Activated gamma-delta T cell (primary cell): ENCODE measurements around the gene ZC3HAV1.
"Not testable (repeated sequence)": the region's sequence is repeated elsewhere in the genome, so short reads cannot be mapped to it uniquely, and the experiment has no call there.

Experiments
- DNase-seq: peaks from one replicate; lab custom pipeline; 2025; lab: John Stamatoyannopoulos, UW

The ZC3HAV1 gene

GRCh38 chr7:139112741-139113250 lies 3.3 kb upstream of the ZC3HAV1 start:
- DNase-seq, result no peak

GRCh38 chr7:139112316-139112715 lies 2.8 kb upstream of the ZC3HAV1 start:
- no peak for DNase-seq

GRCh38 chr7:139111811-139112301 lies 2.3 kb upstream of the ZC3HAV1 start:
- no peak for DNase-seq

- no peak for DNase-seq
Measured at GRCh38 chr7:139111147-139111546, 1.6 kb upstream of the ZC3HAV1 start.

GRCh38 chr7:139109983-139110411 lies 477 bp upstream of the ZC3HAV1 start:
- no peak for DNase-seq

GRCh38 chr7:139108266-139109187 lies 993 bp downstream of the ZC3HAV1 start:
- peak; percentile 15 for DNase-seq

- DNase-seq, result no peak
Measured at GRCh38 chr7:139106959-139107358, 2.6 kb downstream of the ZC3HAV1 start.

GRCh38 chr7:139106227-139106626 lies 3.3 kb downstream of the ZC3HAV1 start:
- DNase-seq, result not testable (repeated sequence)

- no peak for DNase-seq
Measured at GRCh38 chr7:139105484-139105883, 4.0 kb downstream of the ZC3HAV1 start.

- DNase-seq, result no peak
Measured at GRCh38 chr7:139104091-139104450, 5.4 kb downstream of the ZC3HAV1 start.

- DNase-seq, result no peak
Measured at GRCh38 chr7:139103057-139103815, 6.3 kb downstream of the ZC3HAV1 start.

GRCh38 chr7:139101637-139102158 lies 7.8 kb downstream of the ZC3HAV1 start:
- not testable (repeated sequence) for DNase-seq

GRCh38 chr7:139099172-139099947 lies 10.2 kb downstream of the ZC3HAV1 start:
- no peak for DNase-seq

GRCh38 chr7:139095194-139095659 lies 14.3 kb downstream of the ZC3HAV1 start:
- DNase-seq, result peak; percentile 37

- no peak for DNase-seq
Measured at GRCh38 chr7:139094596-139094995, 14.9 kb downstream of the ZC3HAV1 start.

GRCh38 chr7:139094030-139094429 lies 15.5 kb downstream of the ZC3HAV1 start:
- no peak for DNase-seq

- not testable (repeated sequence) for DNase-seq
Measured at GRCh38 chr7:139093512-139093911, 16.0 kb downstream of the ZC3HAV1 start.

GRCh38 chr7:139092090-139092796 lies 17.3 kb downstream of the ZC3HAV1 start:
- no peak for DNase-seq

GRCh38 chr7:139091677-139091996 lies 17.9 kb downstream of the ZC3HAV1 start:
- DNase-seq, result no peak

GRCh38 chr7:139089118-139089517 lies 20.4 kb downstream of the ZC3HAV1 start:
- no peak for DNase-seq

GRCh38 chr7:139088268-139088667 lies 21.3 kb downstream of the ZC3HAV1 start:
- no peak for DNase-seq
